Subcutaneous abdominal adipose tissue (tissue), 5 donors: ENCODE measurements around the gene RERG.
A peak's percentile ranks its signal among the peaks of the same experiment; 100 is the strongest.

Experiments
- H3K27ac ChIP-seq: one replicate; pipeline ENCODE4 v1.7.0; 2013; ENCODE audit warnings: low read depth, mild to moderate bottlenecking, inconsistent platforms, low read length, moderate library complexity
- H3K27me3 ChIP-seq, 5 donors: one replicate each; pipeline ENCODE4 v1.7.0; 2013; ENCODE audit warnings: low read length in 5 of 5, inconsistent platforms in 1 of 5; ENCODE audit not compliant: control insufficient read depth in 5 of 5, insufficient read depth in 4 of 5
- H3K36me3 ChIP-seq, 5 donors: one replicate each; pipeline ENCODE4 v1.7.0; 2013; ENCODE audit warnings: low read length in 5 of 5; ENCODE audit not compliant: control insufficient read depth in 5 of 5, insufficient read depth in 5 of 5
- H3K4me1 ChIP-seq, 5 donors: one replicate each; pipeline ENCODE4 v1.7.0; 2013; ENCODE audit warnings: low read length in 5 of 5, mild to moderate bottlenecking in 3 of 5, moderate library complexity in 1 of 5; ENCODE audit not compliant: control insufficient read depth in 5 of 5, insufficient read depth in 5 of 5
- H3K4me3 ChIP-seq, 5 donors: one replicate each; pipeline ENCODE4 v1.7.0; 2013; ENCODE audit warnings: low read length in 5 of 5, low read depth in 1 of 5
- H3K9ac ChIP-seq, 5 donors: one replicate each; pipeline ENCODE4 v1.7.0; 2013; ENCODE audit warnings: low read length in 5 of 5, mild to moderate bottlenecking in 4 of 5, moderate library complexity in 3 of 5
- H3K9me3 ChIP-seq, 5 donors: one replicate each; pipeline ENCODE4 v1.7.0; 2013; ENCODE audit warnings: low read length in 5 of 5; ENCODE audit not compliant: control insufficient read depth in 5 of 5
- donor health status: healthy.
- donor health status: healthy.
- donor health status: healthy.
- donor health status: healthy.
- donor health status: healthy.

Gene RERG, protein sequence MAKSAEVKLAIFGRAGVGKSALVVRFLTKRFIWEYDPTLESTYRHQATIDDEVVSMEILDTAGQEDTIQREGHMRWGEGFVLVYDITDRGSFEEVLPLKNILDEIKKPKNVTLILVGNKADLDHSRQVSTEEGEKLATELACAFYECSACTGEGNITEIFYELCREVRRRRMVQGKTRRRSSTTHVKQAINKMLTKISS

DNA sequence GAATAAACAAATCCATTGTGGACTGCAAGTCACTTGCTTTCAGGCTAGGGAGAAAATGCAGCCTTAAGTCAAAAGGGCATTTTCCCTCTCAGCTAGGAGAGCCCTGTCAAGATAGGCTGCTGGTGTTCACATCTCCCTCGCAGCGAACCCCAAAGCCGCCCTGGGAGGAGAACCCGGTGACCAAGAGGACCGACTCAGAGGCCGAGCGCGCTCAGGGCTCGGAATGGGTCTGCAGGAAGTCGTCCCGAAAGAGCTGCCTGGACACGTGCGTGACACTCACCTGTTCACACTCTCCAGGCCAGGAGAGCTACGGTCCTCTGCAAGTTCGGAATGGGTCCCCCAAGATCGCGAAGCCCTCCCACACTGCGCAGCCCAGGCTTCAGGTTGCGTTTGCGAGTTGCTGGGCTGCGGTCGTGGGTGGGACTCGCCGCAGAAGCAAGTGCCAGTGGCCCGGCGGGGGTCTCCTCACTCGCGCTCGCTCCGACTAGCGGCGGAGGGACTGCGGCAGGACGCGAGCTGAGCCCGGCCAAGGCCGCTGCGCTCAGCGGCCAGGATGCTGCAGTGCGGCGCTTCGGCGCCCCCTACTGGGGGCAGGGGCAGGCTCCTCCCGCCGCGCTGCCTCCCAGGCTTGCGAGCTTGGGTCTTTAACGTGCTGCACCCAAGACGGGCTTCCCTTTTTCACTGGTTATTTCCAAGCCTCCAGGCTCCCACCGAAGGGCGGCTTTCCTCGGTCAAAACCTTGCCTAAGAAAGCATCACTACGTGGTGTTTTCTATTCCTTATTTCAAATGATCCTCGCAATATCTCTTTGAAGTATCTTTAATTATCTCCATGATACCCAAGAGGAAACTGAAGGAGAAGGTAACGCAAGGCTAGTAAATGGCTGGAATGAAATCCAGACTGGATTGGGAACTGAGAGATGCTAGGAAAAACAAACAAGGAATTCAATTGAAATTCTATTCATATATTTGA is at the start of gene RERG:
TSS of gene RERG (minus strand) at position 503 of the 971 bp plus-strand sequence. CDS start 3,928 bp downstream, outside the sequence.
- Histone ChIP-seq H3K27me3 (no peaks in the 10 kb centered on the region), H3K36me3 (no peaks in the 10 kb centered on the region), H3K27ac (peak within 1 kb of the TSS; percentile 66), H3K9me3 (no peaks in the 10 kb centered on the region), H3K4me3 (peak within 1 kb of the TSS; percentile 74 to 86 (median 83)), H3K9ac (peak within 1 kb of the TSS; percentile 33 to 89 (median 71)), H3K4me1 (peaks cover 0 to 27% (median 15%) of the 10 kb centered on the region in 5 donors)

DNA sequence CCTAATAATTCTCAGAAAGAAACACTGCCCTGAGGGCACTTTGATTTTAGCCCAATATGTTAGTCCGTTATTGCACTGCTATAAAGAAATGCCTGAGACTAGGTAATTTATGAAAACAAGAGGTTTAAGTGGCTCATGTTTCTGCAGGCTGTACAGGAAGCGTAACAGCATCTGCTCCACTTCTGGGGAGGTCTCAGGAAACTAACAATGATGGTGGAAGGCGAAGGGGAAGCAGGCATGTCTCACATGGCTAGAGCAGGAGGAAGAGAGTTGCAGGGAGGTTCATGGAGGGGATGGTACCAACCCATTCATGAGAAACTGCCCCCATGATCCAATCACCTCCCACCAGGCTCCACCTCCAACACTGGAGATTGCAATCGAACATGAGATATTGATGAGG is 49.4 kb upstream of the RERG start:
- Histone ChIP-seq H3K27me3 (peaks cover 0 to 3% (median 0%) of the 10 kb centered on the region in 5 donors), H3K9me3 (no peaks in the 10 kb centered on the region), H3K36me3 (no peaks in the 10 kb centered on the region), H3K9ac (no peak overlapping the region), H3K4me3 (no peak overlapping the region), H3K27ac (no peak overlapping the region), H3K4me1 (peaks cover 0 to 4% (median 0%) of the 10 kb centered on the region in 5 donors)

DNA sequence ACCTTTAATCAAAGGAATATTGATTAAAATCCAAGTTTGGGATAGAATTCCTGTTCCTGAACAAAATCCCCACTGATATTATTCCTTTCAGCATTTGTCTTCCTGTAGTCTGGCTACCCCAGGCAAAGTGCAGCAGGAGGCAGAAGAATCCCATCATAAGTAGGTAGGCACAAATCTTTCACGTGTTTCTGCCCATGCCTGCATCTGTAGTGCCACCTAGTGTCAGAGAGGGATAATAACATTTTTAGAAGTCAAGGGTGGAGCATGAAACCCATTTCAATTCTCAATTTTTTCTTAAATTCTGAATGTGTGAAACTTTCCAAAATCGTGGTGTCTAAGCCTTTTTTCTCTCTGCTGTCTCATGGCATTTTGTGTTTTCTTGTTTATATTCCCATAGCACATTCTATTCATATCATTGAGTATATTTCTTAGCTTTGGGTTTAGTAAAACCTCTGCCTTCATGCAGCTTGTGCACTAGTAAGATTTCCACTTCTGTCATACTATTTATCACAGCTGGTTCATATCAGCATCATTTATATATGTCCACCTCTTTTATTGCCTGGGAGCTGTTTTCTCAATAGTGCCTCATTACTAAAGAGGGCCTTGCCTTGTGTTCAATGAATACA is 47.8 kb upstream of the RERG start:
- H3K27ac ChIP-seq: no peak overlapping the region
- H3K36me3 ChIP-seq: no peaks in the 10 kb centered on the region
- peaks cover 0 to 3% (median 0%) of the 10 kb centered on the region in 5 donors for H3K27me3 ChIP-seq
- no peak overlapping the region for H3K9ac ChIP-seq
- no peak overlapping the region for H3K4me3 ChIP-seq
- peaks cover 0 to 4% (median 0%) of the 10 kb centered on the region in 5 donors for H3K4me1 ChIP-seq
- no peaks in the 10 kb centered on the region for H3K9me3 ChIP-seq

DNA sequence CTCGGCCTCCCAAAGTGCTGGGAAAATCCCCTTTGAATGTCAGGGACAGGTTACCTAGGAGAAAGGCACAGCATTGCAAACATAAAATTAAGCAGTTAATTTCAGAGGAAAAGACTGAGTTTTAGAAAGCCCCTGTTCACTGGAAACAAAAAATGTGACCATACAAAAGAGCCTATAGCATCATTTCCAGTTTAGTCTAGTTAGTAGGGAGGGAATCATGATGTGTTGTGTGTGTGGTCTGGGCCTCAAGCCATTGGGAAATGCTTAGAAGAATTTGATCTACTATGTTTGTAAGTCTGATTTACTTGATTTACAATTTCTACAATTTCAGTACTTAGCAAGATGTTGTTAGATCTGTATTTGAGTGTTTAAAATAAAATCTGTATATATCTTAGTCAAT is 47.1 kb upstream of the RERG start:
- Histone ChIP-seq H3K9me3 (no peaks in the 10 kb centered on the region), H3K27ac (no peak overlapping the region), H3K4me1 (peaks cover 0 to 4% (median 0%) of the 10 kb centered on the region in 5 donors), H3K4me3 (no peak overlapping the region), H3K27me3 (peaks cover 0 to 3% (median 0%) of the 10 kb centered on the region in 5 donors), H3K9ac (no peak overlapping the region), H3K36me3 (no peaks in the 10 kb centered on the region)

DNA sequence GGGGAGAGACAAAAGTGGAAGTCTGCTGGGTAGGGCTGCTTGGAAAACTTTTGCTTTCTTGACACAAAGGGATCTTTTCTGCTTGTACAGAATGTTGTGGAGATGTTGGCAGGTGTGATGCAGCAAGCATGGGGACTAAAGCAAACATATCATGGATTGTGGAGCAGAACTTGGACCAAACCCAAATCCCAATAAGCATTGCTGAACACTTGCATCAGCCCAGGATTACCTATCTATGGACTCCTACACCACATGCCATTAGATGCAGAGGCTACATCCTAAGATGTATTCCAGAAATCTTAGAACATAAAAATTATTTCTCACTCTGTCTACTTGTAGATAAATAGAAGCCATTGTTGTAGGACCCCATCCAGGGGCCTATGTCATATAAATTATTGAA is 44.7 kb upstream of the RERG start:
- H3K27me3 ChIP-seq: peaks cover 0 to 3% (median 0%) of the 10 kb centered on the region in 5 donors
- H3K9me3 ChIP-seq: no peaks in the 10 kb centered on the region
- no peak overlapping the region for H3K27ac ChIP-seq
- H3K36me3 ChIP-seq: no peaks in the 10 kb centered on the region
- H3K4me1 ChIP-seq: peaks cover 0 to 4% (median 0%) of the 10 kb centered on the region in 5 donors
- H3K9ac ChIP-seq: no peak overlapping the region
- no peak overlapping the region for H3K4me3 ChIP-seq

DNA sequence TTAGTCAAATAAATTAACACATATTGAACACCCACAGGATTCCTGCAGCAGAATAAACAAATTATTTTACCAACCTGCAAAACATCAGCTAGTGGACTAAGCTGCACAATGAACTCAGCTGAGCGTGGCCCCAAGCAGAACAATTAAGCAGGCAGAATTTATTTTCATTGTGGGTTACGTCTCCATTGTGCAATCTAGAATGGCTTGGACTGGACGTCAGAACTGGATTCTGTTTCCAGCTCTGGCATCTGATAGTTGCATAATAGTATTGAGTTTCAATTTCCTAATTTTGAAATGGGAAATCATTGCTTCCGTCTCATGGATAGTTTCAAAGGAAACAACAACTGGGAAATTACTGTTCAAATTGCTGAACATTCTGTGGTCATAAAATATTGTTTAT is 35.5 kb upstream of the RERG start:
- peak overlapping the region in 2 of 5 donors; percentile 12 to 29 for H3K4me3 ChIP-seq
- H3K36me3 ChIP-seq: no peaks in the 10 kb centered on the region
- peak overlapping the region; percentile 47 for H3K27ac ChIP-seq
- peaks cover 5 to 22% (median 5%) of the 10 kb centered on the region in 5 donors for H3K4me1 ChIP-seq
- H3K9me3 ChIP-seq: no peaks in the 10 kb centered on the region
- no peaks in the 10 kb centered on the region for H3K27me3 ChIP-seq
- no peak overlapping the region for H3K9ac ChIP-seq

DNA sequence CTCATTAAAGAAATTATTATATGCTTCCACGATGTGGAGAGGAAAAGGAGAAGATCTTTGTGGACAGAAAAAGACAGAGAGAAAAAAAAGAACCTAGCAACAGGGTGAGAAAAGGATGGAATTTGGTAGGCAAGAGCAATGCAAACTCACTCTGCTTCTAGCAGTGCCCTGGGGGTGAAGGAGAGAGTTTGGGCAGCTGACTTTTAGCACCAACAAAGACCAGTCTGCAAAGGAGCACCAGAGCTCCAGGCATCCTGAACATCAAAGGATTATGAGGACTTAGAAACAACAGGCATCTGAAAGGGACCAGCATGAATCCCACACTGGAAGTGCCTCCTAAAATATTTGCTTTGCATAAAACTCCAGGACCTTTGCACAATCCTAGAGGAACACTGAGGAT is 32.8 kb upstream of the RERG start:
- no peaks in the 10 kb centered on the region for H3K9me3 ChIP-seq
- H3K9ac ChIP-seq: no peak overlapping the region
- H3K4me3 ChIP-seq: no peak overlapping the region
- H3K27ac ChIP-seq: no peak overlapping the region
- H3K4me1 ChIP-seq: peaks cover 5 to 22% (median 5%) of the 10 kb centered on the region in 5 donors
- H3K27me3 ChIP-seq: no peaks in the 10 kb centered on the region
- H3K36me3 ChIP-seq: no peaks in the 10 kb centered on the region

DNA sequence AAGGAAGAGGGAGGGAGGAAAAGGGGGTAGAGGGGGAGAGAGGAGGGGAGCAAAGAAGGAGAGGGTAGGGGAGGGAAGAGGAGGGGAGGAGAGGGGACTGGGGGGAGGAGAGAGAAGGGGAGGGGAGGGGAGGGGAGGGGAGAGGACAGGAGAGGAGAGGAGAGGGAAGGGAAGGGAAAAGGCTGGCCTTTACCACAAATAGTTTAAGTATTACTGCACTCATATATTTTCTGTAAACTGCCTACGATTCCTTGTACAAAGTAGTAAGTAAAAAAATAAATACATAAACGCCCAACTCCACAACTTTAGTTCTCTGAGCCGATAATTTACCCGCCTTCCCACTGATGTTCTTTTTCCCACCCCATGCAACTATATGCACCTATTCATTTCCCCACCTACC is 23.7 kb upstream of the RERG start:
- Histone ChIP-seq H3K4me3 (no peak overlapping the region), H3K4me1 (peaks cover 0 to 12% (median 0%) of the 10 kb centered on the region in 5 donors), H3K9me3 (peaks cover 0 to 4% (median 0%) of the 10 kb centered on the region in 5 donors), H3K27me3 (peaks cover 0 to 5% (median 0%) of the 10 kb centered on the region in 5 donors), H3K27ac (no peak overlapping the region), H3K36me3 (no peaks in the 10 kb centered on the region), H3K9ac (no peak overlapping the region)

DNA sequence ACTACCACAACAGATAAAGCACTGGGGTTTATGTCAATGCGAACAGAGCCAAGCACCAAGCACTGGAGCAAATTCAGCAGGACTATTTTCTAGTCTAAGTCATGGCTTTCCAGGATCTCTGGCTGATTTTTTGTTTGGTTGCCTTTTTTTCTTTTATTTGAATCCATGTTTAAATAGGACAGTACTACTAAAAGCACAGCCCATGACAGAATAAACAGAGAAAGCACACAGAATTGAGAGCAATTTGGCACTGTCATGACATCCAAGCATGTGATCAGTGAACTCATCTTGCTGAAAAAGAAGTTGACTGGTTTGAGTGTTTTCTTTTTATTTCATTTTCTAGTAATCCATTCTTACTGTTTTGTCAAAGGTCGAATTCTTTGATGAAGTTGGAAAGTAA is 23.1 kb upstream of the RERG start:
- Histone ChIP-seq H3K27me3 (peaks cover 0 to 5% (median 0%) of the 10 kb centered on the region in 5 donors), H3K9ac (no peak overlapping the region), H3K27ac (no peak overlapping the region), H3K4me1 (peaks cover 0 to 12% (median 0%) of the 10 kb centered on the region in 5 donors), H3K9me3 (peaks cover 0 to 4% (median 0%) of the 10 kb centered on the region in 5 donors), H3K36me3 (no peaks in the 10 kb centered on the region), H3K4me3 (no peak overlapping the region)
